DND-41 (cell line): ENCODE data around the gene FAM209B.

Experiments used
- ATAC-seq: fragments of 200-7000 bp; cut with Tn5 transposase; 3 replicates; pipeline ENCODE4 v1.9.1; 2021; ENCODE audit warnings: low read depth; ENCODE audit not compliant: insufficient read depth
- DNase-seq: peaks from one replicate; pipeline ENCODE4 v3.0.0-alpha.2; 2020
- H2AFZ ChIP-seq: 2 replicates; pipeline ENCODE4 v1.6.0; 2012; ENCODE audit warnings: low read depth, low read length
- H3K27ac ChIP-seq: 2 replicates; pipeline ENCODE4 v1.5.1; 2012; ENCODE audit warnings: low read length, inconsistent platforms
- H3K27me3 ChIP-seq: fragments of 200-600 bp; sonication (generic); 2 replicates; pipeline ENCODE4 v1.6.0; 2012; ENCODE audit warnings: low read length, mild to moderate bottlenecking, inconsistent platforms; ENCODE audit not compliant: insufficient read depth, poor library complexity
- H3K36me3 ChIP-seq: 2 replicates; pipeline ENCODE4 v1.5.1; 2012; ENCODE audit warnings: low read length, inconsistent platforms; ENCODE audit not compliant: insufficient read depth
- H3K4me1 ChIP-seq: 2 replicates; pipeline ENCODE4 v1.5.1; 2012; ENCODE audit warnings: mild to moderate bottlenecking, low read length; ENCODE audit not compliant: insufficient read depth
- H3K4me2 ChIP-seq: 2 replicates; pipeline ENCODE4 v1.6.0; 2012; ENCODE audit warnings: mild to moderate bottlenecking, moderate library complexity, low read length, inconsistent platforms; ENCODE audit not compliant: insufficient read depth
- H3K4me3 ChIP-seq, 2 experiments: fragments of 200-600 bp in 1 of 2; shearing (Covaris generic) in 1 of 2; 2 replicates each; pipeline ENCODE4 v1.5.1; 2012 to 2016; ENCODE audit warnings: inconsistent platforms in 2 of 2, low read length in 2 of 2, mild to moderate bottlenecking in 2 of 2, low read depth in 1 of 2, moderate library complexity in 1 of 2
- H3K79me2 ChIP-seq: 2 replicates; pipeline ENCODE4 v1.6.0; 2012; ENCODE audit warnings: low read length, inconsistent platforms; ENCODE audit not compliant: insufficient read depth
- H3K9ac ChIP-seq: 2 replicates; pipeline ENCODE4 v1.6.0; 2012; ENCODE audit warnings: low read depth, mild to moderate bottlenecking, inconsistent platforms, low read length, moderate library complexity
- H3K9me3 ChIP-seq: 2 replicates; pipeline ENCODE4 v1.5.1; 2012; ENCODE audit warnings: low read length, moderate library complexity, mild to moderate bottlenecking, inconsistent platforms; ENCODE audit not compliant: insufficient read depth, severe bottlenecking
- H4K20me1 ChIP-seq: 2 replicates; pipeline ENCODE4 v1.6.0; 2012; ENCODE audit warnings: low read length; ENCODE audit not compliant: insufficient read depth
- CTCF ChIP-seq: IDR thresholded peaks from 2 replicates; pipeline ENCODE4 v1.5.1; 2012; ENCODE audit warnings: borderline replicate concordance, low read length, moderate library complexity, mild to moderate bottlenecking; ENCODE audit not compliant: poor library complexity, severe bottlenecking; ENCODE audit errors: extremely low read depth
- EZH2 ChIP-seq: IDR thresholded peaks from 3 replicates; pipeline ENCODE4 v1.6.1; 2012; ENCODE audit warnings: borderline replicate concordance, low read depth, mild to moderate bottlenecking, moderate library complexity, low read length, inconsistent platforms; ENCODE audit not compliant: severe bottlenecking

Gene FAM209B

GRCh38 chr20:56565511-56565910 is 32.5 kb downstream of the FAM209B start:
- ATAC-seq, result no peak
- no peaks in the 10 kb centered on the region for H3K27me3 ChIP-seq
- DNase-seq, result no peak
- no peaks in the 10 kb centered on the region for H3K36me3 ChIP-seq
- no peak overlapping the region for H3K9ac ChIP-seq
- H3K4me3 ChIP-seq, result no peak overlapping the region
- TF ChIP-seq EZH2, result no peak
- no peak for TF ChIP-seq CTCF
- no peak overlapping the region for H2AFZ ChIP-seq
- no peaks in the 10 kb centered on the region for H4K20me1 ChIP-seq
- H3K4me2 ChIP-seq, result no peak overlapping the region
- H3K27ac ChIP-seq, result no peak overlapping the region
- no peaks in the 10 kb centered on the region for H3K4me1 ChIP-seq
- H3K79me2 ChIP-seq, result no peaks in the 10 kb centered on the region
- H3K9me3 ChIP-seq, result no peaks in the 10 kb centered on the region

GRCh38 chr20:56566621-56567020 is 33.6 kb downstream of the FAM209B start:
- H3K79me2 ChIP-seq, result no peaks in the 10 kb centered on the region
- no peak overlapping the region for H2AFZ ChIP-seq
- H3K4me1 ChIP-seq, result no peaks in the 10 kb centered on the region
- no peak overlapping the region for H3K9ac ChIP-seq
- H3K36me3 ChIP-seq, result no peaks in the 10 kb centered on the region
- no peak overlapping the region for H3K27ac ChIP-seq
- no peak overlapping the region for H3K4me2 ChIP-seq
- no peaks in the 10 kb centered on the region for H3K9me3 ChIP-seq
- DNase-seq (no peak), ATAC-seq (no peak)
- H3K4me3 ChIP-seq, result no peak overlapping the region
- H4K20me1 ChIP-seq, result no peaks in the 10 kb centered on the region
- TF ChIP-seq CTCF (no peak), EZH2 (no peak)
- H3K27me3 ChIP-seq, result no peaks in the 10 kb centered on the region

GRCh38 chr20:56570832-56571231 is 37.8 kb downstream of the FAM209B start:
- DNase-seq (no peak), ATAC-seq (no peak)
- H3K4me2 ChIP-seq, result no peak overlapping the region
- H3K79me2 ChIP-seq, result no peaks in the 10 kb centered on the region
- no peak overlapping the region for H3K27ac ChIP-seq
- H2AFZ ChIP-seq, result no peak overlapping the region
- TF ChIP-seq CTCF (no peak), EZH2 (no peak)
- no peaks in the 10 kb centered on the region for H3K9me3 ChIP-seq
- H3K4me1 ChIP-seq, result no peaks in the 10 kb centered on the region
- no peak overlapping the region for H3K9ac ChIP-seq
- H4K20me1 ChIP-seq, result 0 out of 2 replicates have a peak, but pooled peaks cover 4% of the 10 kb centered on the region
- H3K36me3 ChIP-seq, result no peaks in the 10 kb centered on the region
- H3K27me3 ChIP-seq, result peaks cover 5% of the 10 kb centered on the region
- H3K4me3 ChIP-seq, result no peak overlapping the region

GRCh38 chr20:56572172-56572571 is 39.1 kb downstream of the FAM209B start:
- Histone ChIP-seq H3K27ac (no peak overlapping the region), H3K36me3 (no peaks in the 10 kb centered on the region), H3K4me3 (no peak overlapping the region), H2AFZ (no peak overlapping the region), H3K4me1 (no peaks in the 10 kb centered on the region), H3K27me3 (peaks cover 5% of the 10 kb centered on the region), H3K79me2 (no peaks in the 10 kb centered on the region), H3K4me2 (no peak overlapping the region), H3K9ac (no peak overlapping the region), H4K20me1 (0 out of 2 replicates have a peak, but pooled peaks cover 4% of the 10 kb centered on the region), H3K9me3 (no peaks in the 10 kb centered on the region)
- DNase-seq, result no peak
- no peak for ATAC-seq
- TF ChIP-seq EZH2 (no peak), CTCF (no peak)
